Mucosa of stomach (tissue), 1 donor: ENCODE measurements around the gene PHACTR4.

Source experiments
- H3K27me3 ChIP-seq: one replicate; pipeline ENCODE4 v1.7.0; 2013; ENCODE audit warnings: mild to moderate bottlenecking, low read length; ENCODE audit not compliant: control insufficient read depth, insufficient read depth
- H3K36me3 ChIP-seq: one replicate; pipeline ENCODE4 v1.7.0; 2013; ENCODE audit warnings: low read length; ENCODE audit not compliant: control insufficient read depth, insufficient read depth
- H3K4me1 ChIP-seq: one replicate; pipeline ENCODE4 v1.7.0; 2013; ENCODE audit warnings: mild to moderate bottlenecking, low read length; ENCODE audit not compliant: control insufficient read depth, insufficient read depth
- H3K4me3 ChIP-seq: one replicate; pipeline ENCODE4 v1.7.0; 2013; ENCODE audit warnings: low read length
- H3K9ac ChIP-seq: one replicate; pipeline ENCODE4 v1.7.0; 2013; ENCODE audit warnings: mild to moderate bottlenecking, low read length, moderate library complexity
- H3K9me3 ChIP-seq: one replicate; pipeline ENCODE4 v1.7.0; 2013; ENCODE audit warnings: mild to moderate bottlenecking, low read length, moderate library complexity; ENCODE audit not compliant: control insufficient read depth
- donor health status: Pancreatic carcinoma.

Gene PHACTR4

DNA sequence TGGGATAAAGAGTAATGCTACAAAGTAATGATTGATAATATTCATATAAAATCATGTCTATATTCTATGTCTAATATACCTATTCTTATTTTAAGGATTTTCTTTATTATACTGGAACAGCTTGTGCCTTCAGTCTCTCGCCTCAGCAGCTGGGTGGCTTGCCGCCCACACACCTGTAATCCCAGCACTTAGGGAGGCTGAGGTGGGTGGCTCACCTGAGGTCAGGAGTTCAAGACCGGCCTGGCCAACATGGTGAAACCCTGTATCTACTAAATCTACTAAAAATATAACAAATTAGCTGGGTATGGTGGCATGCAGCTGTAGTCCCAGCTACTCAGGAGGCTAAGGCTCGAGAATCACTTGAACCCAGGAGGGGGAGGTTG is 175.7 kb downstream of the PHACTR4 start:
- Histone ChIP-seq H3K9ac (no peak overlapping the region), H3K4me3 (no peak overlapping the region), H3K4me1 (no peaks in the 10 kb centered on the region)

DNA sequence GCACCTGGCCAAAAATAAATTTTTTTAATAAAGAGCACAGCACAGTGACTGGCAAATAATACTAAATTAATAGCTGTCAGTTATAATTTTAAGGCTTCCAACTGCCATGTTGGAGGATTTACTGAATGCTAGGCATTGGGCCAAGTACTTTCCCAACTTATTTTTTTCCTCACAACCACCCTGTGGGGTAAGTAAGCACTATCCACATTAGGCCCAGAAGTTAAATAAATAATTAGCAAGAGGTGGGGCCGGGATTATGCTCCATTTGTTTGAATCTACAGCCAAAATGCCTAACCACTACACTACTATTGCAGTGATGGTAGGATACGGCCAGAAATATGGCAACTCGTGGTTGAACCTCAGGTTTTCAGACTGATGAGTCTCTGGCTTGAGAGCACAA is 178.8 kb downstream of the PHACTR4 start:
- H3K9ac ChIP-seq: no peak overlapping the region
- H3K36me3 ChIP-seq: no peaks in the 10 kb centered on the region
- H3K9me3 ChIP-seq: no peaks in the 10 kb centered on the region
- no peaks in the 10 kb centered on the region for H3K4me1 ChIP-seq
- H3K4me3 ChIP-seq: no peak overlapping the region
- H3K27me3 ChIP-seq: no peaks in the 10 kb centered on the region

More for the DNA sequence above, 175.7 kb downstream of the PHACTR4 start:
- H3K27me3 ChIP-seq: no peaks in the 10 kb centered on the region
- H3K36me3 ChIP-seq: no peaks in the 10 kb centered on the region
- H3K9me3 ChIP-seq: no peaks in the 10 kb centered on the region
